SK-N-SH (cell line): ENCODE results near the gene CYCS. TPM values are rescaled to one million over a fixed set of nuclear protein-coding genes. Genes with fewer than 3 reads are reported as not detected.

ENCODE experiments used
- CTCF ChIA-PET: fragments of 300-600, 350-600 bp; formaldehyde crosslinking; extraction: SDS; loops from one replicate; lab custom pipeline; 2021; lab: Yijun Ruan, JAX
- POLR2A ChIA-PET: fragments of 350-600 bp; sonication (Branson Sonifier 250); formaldehyde crosslinking; extraction: SDS; loops from one replicate; lab custom pipeline; 2020; ENCODE audit warnings: antibody characterized with exemption, inconsistent platforms; lab: Yijun Ruan, JAX
- DNase-seq: peaks from one replicate; pipeline ENCODE4 v3.0.0; 2012
- H2AFZ ChIP-seq: fragments of 200-600 bp; sonication (generic); 2 replicates; pipeline ENCODE4 v1.8.1; 2016; ENCODE audit warnings: antibody characterized with exemption, mild to moderate bottlenecking, low read depth
- H3F3A ChIP-seq: fragments of 200-600 bp; sonication (generic); replicated peaks from 2 replicates; pipeline ENCODE3; 2016; ENCODE audit warnings: antibody characterized with exemption, mild to moderate bottlenecking; ENCODE audit not compliant: insufficient read depth
- H3K27ac ChIP-seq, 2 experiments: fragments of 200-500 bp in 1 of 2; fragments of 200-600 bp in 1 of 2; sonication (Bioruptor generic) in 1 of 2; sonication (generic), shearing (Covaris generic) in 1 of 2; 2 replicates each; pipeline versions ENCODE4 v1.5.1 to v1.6.1; 2014 to 2016; ENCODE audit warnings: low read depth in 2 of 2, inconsistent platforms in 1 of 2, low read length in 1 of 2, mild to moderate bottlenecking in 1 of 2, mixed read lengths in 1 of 2
- H3K27me3 ChIP-seq: fragments of 200-600 bp; sonication (generic), shearing (Covaris generic); 2 replicates; pipeline ENCODE4 v1.6.1; 2016; ENCODE audit warnings: mixed run types; ENCODE audit not compliant: insufficient read depth
- H3K36me3 ChIP-seq, 2 experiments: fragments of 200-500 bp in 1 of 2; fragments of 200-600 bp in 1 of 2; sonication (Bioruptor generic) in 1 of 2; sonication (generic) in 1 of 2; replicated peaks in 1 of 2; 2 replicates each; pipeline versions ENCODE3 to v1.5.1; 2014 to 2016; ENCODE audit warnings: low read length in 1 of 2, mild to moderate bottlenecking in 1 of 2; ENCODE audit not compliant: insufficient read depth in 2 of 2, control insufficient read depth in 1 of 2
- H3K4me1 ChIP-seq, 2 experiments: fragments of 200-500 bp in 1 of 2; fragments of 200-600 bp in 1 of 2; sonication (Bioruptor generic) in 1 of 2; sonication (generic), shearing (Covaris generic) in 1 of 2; 2 replicates each; pipeline versions ENCODE4 v1.5.1 to v1.6.1; 2014 to 2016; ENCODE audit warnings: low read depth in 1 of 2, low read length in 1 of 2, mixed run types in 1 of 2; ENCODE audit not compliant: insufficient read depth in 2 of 2, control insufficient read depth in 1 of 2
- H3K4me2 ChIP-seq: fragments of 200-600 bp; sonication (generic), shearing (Covaris generic); 2 replicates; pipeline ENCODE4 v1.6.1; 2017; ENCODE audit warnings: mixed run types
- H3K4me3 ChIP-seq, 2 experiments: fragments of 200-500 bp in 1 of 2; fragments of 200-600 bp in 1 of 2; sonication (Bioruptor generic) in 1 of 2; sonication (generic), shearing (Covaris generic) in 1 of 2; 2 replicates each; pipeline versions ENCODE4 v1.5.1 to v1.8.1; 2014 to 2016; ENCODE audit warnings: low read depth in 2 of 2, inconsistent platforms in 1 of 2, low read length in 1 of 2, mild to moderate bottlenecking in 1 of 2, mixed read lengths in 1 of 2, moderate library complexity in 1 of 2
- H3K79me2 ChIP-seq: fragments of 200-600 bp; sonication (generic); 2 replicates; pipeline ENCODE4 v1.8.1; 2017; ENCODE audit warnings: mild to moderate bottlenecking; ENCODE audit not compliant: insufficient read depth
- H3K9ac ChIP-seq: fragments of 200-600 bp; sonication (generic); 2 replicates; pipeline ENCODE4 v1.6.1; 2017; ENCODE audit warnings: mixed run types
- H3K9me2 ChIP-seq: fragments of 200-600 bp; sonication (generic); 2 replicates; pipeline ENCODE4 v1.6.1; 2017; ENCODE audit warnings: mixed run types
- H3K9me3 ChIP-seq: fragments of 200-600 bp; sonication (generic); 2 replicates; pipeline ENCODE4 v1.6.1; 2017; ENCODE audit warnings: mixed run types, mild to moderate bottlenecking, moderate library complexity
- H4K20me1 ChIP-seq: fragments of 200-600 bp; sonication (generic); 2 replicates; pipeline ENCODE4 v1.6.1; 2017; ENCODE audit warnings: mild to moderate bottlenecking, mixed run types; ENCODE audit not compliant: insufficient read depth
- CTCF ChIP-seq: fragments of 200-600 bp; sonication (generic); IDR thresholded peaks from 2 replicates; pipeline ENCODE4 v1.6.1; 2017; ENCODE audit warnings: antibody characterized with exemption, mild to moderate bottlenecking, moderate library complexity
- ELF1 ChIP-seq: IDR thresholded peaks from 2 replicates; pipeline ENCODE4 v1.4.0; 2012
- EP300 ChIP-seq, 2 experiments: IDR thresholded peaks; 2 replicates each; pipeline versions ENCODE4 v1.4.0 to v1.6.1; 2012; ENCODE audit warnings: borderline replicate concordance in 1 of 2, low read depth in 1 of 2, low read length in 1 of 2
- FOXJ3 ChIP-seq: sonication (generic); formaldehyde crosslinking; IDR thresholded peaks from 2 replicates; pipeline ENCODE4 v1.5.1; 2020; ENCODE audit warnings: mild to moderate bottlenecking, missing genetic modification reagents
- GATA2 ChIP-seq: sonication (generic); formaldehyde crosslinking; IDR thresholded peaks from 2 replicates; pipeline ENCODE4 v1.5.0; 2020; ENCODE audit warnings: mild to moderate bottlenecking, missing genetic modification reagents
- JUND ChIP-seq: IDR thresholded peaks from 2 replicates; pipeline ENCODE4 v1.4.0; 2012
- MEF2A ChIP-seq: IDR thresholded peaks from 2 replicates; pipeline ENCODE4 v1.4.0; 2012; ENCODE audit warnings: low read depth, borderline replicate concordance
- MXI1 ChIP-seq: IDR thresholded peaks from 2 replicates; pipeline ENCODE4 v1.6.1; 2012; ENCODE audit warnings: mild to moderate bottlenecking, low read depth, low read length, improper control_type of control experiment
- NFIC ChIP-seq: IDR thresholded peaks from 2 replicates; pipeline ENCODE4 v1.4.0; 2012; ENCODE audit warnings: borderline replicate concordance
- RCOR1 ChIP-seq: fragments of 150-350 bp; IDR thresholded peaks from 2 replicates; pipeline ENCODE4 v1.6.1; 2017; ENCODE audit warnings: antibody characterized with exemption, low read length
- SMC3 ChIP-seq: IDR thresholded peaks from 2 replicates; pipeline ENCODE4 v1.6.1; 2012; ENCODE audit warnings: low read depth, low read length, improper control_type of control experiment
- USF1 ChIP-seq: IDR thresholded peaks from 2 replicates; pipeline ENCODE4 v1.4.0; 2012; ENCODE audit warnings: low read depth, borderline replicate concordance
- USF2 ChIP-seq: fragments of 150-350 bp; IDR thresholded peaks from 2 replicates; pipeline ENCODE4 v1.6.1; 2017; ENCODE audit warnings: antibody characterized with exemption, low read length, low read depth, borderline replicate concordance
- WGBS: methylation state at CpG from one replicate; pipeline ENCODE4 v1.1.6; 2017; ENCODE audit warnings: low lambda C conversion rate; 5-methylcytosine and 5-hydroxymethylcytosine counted together
- polyA plus RNA-seq, 3 experiments: library from polyadenylated mRNA; depleted of rRNA; stranded (reverse); fragments of >200 nt; gene quantifications; 2 replicates each; pipeline ENCODE4 v1.2.3, GENCODE V29; 2012
- TF ChIP-seq, protein P1 (sequence below): IDR thresholded peaks from 2 replicates; pipeline ENCODE4; 2012
- TF ChIP-seq, protein P2 (sequence below): IDR thresholded peaks from 2 replicates; pipeline ENCODE4 v1.4.0; 2012; ENCODE audit warnings: low read depth

Gene CYCS
- polyA plus RNA-seq, 1 of the 3 experiments (the other 2 are of a cell fraction) = 22.9 TPM

GRCh38 chr7:25091176-25091575, 33.9 kb downstream of the CYCS start:
- H3F3A ChIP-seq = no peaks in the 10 kb centered on the region
- H3K9ac ChIP-seq = no peak overlapping the region
- H3K27ac ChIP-seq = no peak overlapping the region
- H2AFZ ChIP-seq = no peak overlapping the region
- no peaks in the 10 kb centered on the region for H3K79me2 ChIP-seq
- CTCF ChIA-PET = interaction anchor here (0.6 to 14.5 kb wide), 13 partner anchors 11 to 279 kb away, joined by 3 to 396 read pairs (median 3); no protein-coding TSS in a partner anchor
- no peak for DNase-seq
- H3K36me3 ChIP-seq = no peaks in the 10 kb centered on the region
- H3K4me3 ChIP-seq = no peak overlapping the region
- peaks cover 0 to 6% of the 10 kb centered on the region in 2 experiments; a peak in 1 of 4 replicates for H3K4me1 ChIP-seq
- H3K9me3 ChIP-seq = no peaks in the 10 kb centered on the region
- POLR2A ChIA-PET = no interaction called here
- H3K4me2 ChIP-seq = no peak overlapping the region
- WGBS = 71% methylated on average over 1 of the region's 1 CpG
- H3K27me3 ChIP-seq = no peaks in the 10 kb centered on the region
- H3K9me2 ChIP-seq = no peaks in the 10 kb centered on the region
- no peak for TF ChIP-seq SMC3
- no peak for TF ChIP-seq RCOR1
- TF ChIP-seq GATA2 = no peak
- TF ChIP-seq, protein P1, sequence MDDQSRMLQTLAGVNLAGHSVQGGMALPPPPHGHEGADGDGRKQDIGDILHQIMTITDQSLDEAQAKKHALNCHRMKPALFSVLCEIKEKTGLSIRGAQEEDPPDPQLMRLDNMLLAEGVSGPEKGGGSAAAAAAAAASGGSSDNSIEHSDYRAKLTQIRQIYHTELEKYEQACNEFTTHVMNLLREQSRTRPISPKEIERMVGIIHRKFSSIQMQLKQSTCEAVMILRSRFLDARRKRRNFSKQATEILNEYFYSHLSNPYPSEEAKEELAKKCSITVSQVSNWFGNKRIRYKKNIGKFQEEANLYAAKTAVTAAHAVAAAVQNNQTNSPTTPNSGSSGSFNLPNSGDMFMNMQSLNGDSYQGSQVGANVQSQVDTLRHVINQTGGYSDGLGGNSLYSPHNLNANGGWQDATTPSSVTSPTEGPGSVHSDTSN = no peak
- TF ChIP-seq USF2 = no peak
- no peak for TF ChIP-seq ELF1
- TF ChIP-seq, protein P2, sequence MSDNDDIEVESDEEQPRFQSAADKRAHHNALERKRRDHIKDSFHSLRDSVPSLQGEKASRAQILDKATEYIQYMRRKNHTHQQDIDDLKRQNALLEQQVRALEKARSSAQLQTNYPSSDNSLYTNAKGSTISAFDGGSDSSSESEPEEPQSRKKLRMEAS = no peak
- TF ChIP-seq EP300 (IDR thresholded peaks at IDR 0.05; ENCODE audit: borderline replicate concordance in 1 of 2, low read depth in 1 of 2, low read length in 1 of 2) = no peak
- no peak for TF ChIP-seq NFIC
- TF ChIP-seq FOXJ3 (CRISPR knock-in tag) = no peak
- TF ChIP-seq USF1 = no peak
- no peak for TF ChIP-seq CTCF
- no peak for TF ChIP-seq MEF2A
- no peak for TF ChIP-seq JUND
- no peak for TF ChIP-seq MXI1
- H4K20me1 ChIP-seq = no peaks in the 10 kb centered on the region
